Lung (tissue), 12 donors: ENCODE data around the gene CFAP100. TPM values are rescaled to one million over a fixed set of nuclear protein-coding genes. Genes with fewer than 3 reads are reported as not detected.

ENCODE experiments used
- ATAC-seq: fragments of 200-7000 bp; cut with Tn5 transposase; one replicate; pipeline ENCODE4 v1.9.1; 2020; ENCODE audit warnings: moderate number of reproducible peaks; ENCODE audit not compliant: insufficient read depth, low FRiP score
- DNase-seq, 3 donors: peaks; one replicate each; pipeline ENCODE4 v3.0.0-alpha.2; 2013 to 2017
- H3K27ac ChIP-seq, 2 donors: one replicate each; pipeline ENCODE4 v1.5.1; 2013; ENCODE audit warnings: mild to moderate bottlenecking in 2 of 2, moderate library complexity in 2 of 2, control low read depth in 1 of 2, inconsistent platforms in 1 of 2, low read depth in 1 of 2, low read length in 1 of 2
- H3K27me3 ChIP-seq, 3 donors: one replicate each; pipeline ENCODE4 v1.5.1; 2013; ENCODE audit warnings: low read length in 2 of 3; ENCODE audit not compliant: control insufficient read depth in 3 of 3, insufficient read depth in 3 of 3
- H3K36me3 ChIP-seq, 4 donors: one replicate each; pipeline ENCODE4 v1.5.1; 2013; ENCODE audit warnings: low read length in 4 of 4, mild to moderate bottlenecking in 1 of 4, moderate library complexity in 1 of 4; ENCODE audit not compliant: control insufficient read depth in 4 of 4, insufficient read depth in 4 of 4
- H3K4me1 ChIP-seq, 5 donors: one replicate each; pipeline ENCODE4 v1.5.1; 2013; ENCODE audit warnings: low read length in 5 of 5, mild to moderate bottlenecking in 2 of 5, moderate library complexity in 1 of 5; ENCODE audit not compliant: control insufficient read depth in 5 of 5, insufficient read depth in 5 of 5
- H3K4me3 ChIP-seq: one replicate; pipeline ENCODE4 v1.5.1; 2013; ENCODE audit warnings: mild to moderate bottlenecking, control low read depth, moderate library complexity
- H3K9ac ChIP-seq, 2 donors: one replicate each; pipeline ENCODE4 v1.5.1; 2013; ENCODE audit warnings: low read length in 2 of 2, control low read depth in 1 of 2; ENCODE audit not compliant: insufficient read depth in 1 of 2
- H3K9me3 ChIP-seq, 4 donors: one replicate each; pipeline ENCODE4 v1.5.1; 2013; ENCODE audit warnings: low read length in 3 of 4, mild to moderate bottlenecking in 1 of 4, moderate library complexity in 1 of 4; ENCODE audit not compliant: control insufficient read depth in 4 of 4, insufficient read depth in 3 of 4
- CTCF ChIP-seq: IDR thresholded peaks from 2 replicates; pipeline ENCODE4 v1.5.1; 2012; ENCODE audit warnings: mild to moderate bottlenecking; ENCODE audit errors: control extremely low read depth, extremely low read depth
- WGBS, 2 donors: extraction: QIAGEN DNeasy Blood & Tissue Kit; methylation state at CpG; one replicate each; pipeline ENCODE4 v1.1.7; 2013; 5-methylcytosine and 5-hydroxymethylcytosine counted together
- polyA plus RNA-seq, 2 donors: library from polyadenylated mRNA; stranded (reverse); fragments of 200-250 nt; gene quantifications; one replicate each; pipeline ENCODE4 v1.2.1, GENCODE V29; 2013
- total RNA-seq, 2 donors: library from RNA; depleted of rRNA in 1 of 2; stranded (reverse); fragments of >200 nt in 1 of 2; gene quantifications; one replicate each; pipeline ENCODE4 v1.2.1, GENCODE V29; 2014 to 2021
- donor health status: control.
- donor health status: control.
- donor health status: Bipolar disorder and iron deficiency.
- donor health status: healthy.
- donor health status: DM: yes; HTN: yes; CAD: no.

The CFAP100 gene
- total and polyA plus RNA-seq, 4 donors: 7.7 to 31.9 (median 11.5) TPM

GRCh38 chr3:126483321-126483761 is 88.6 kb downstream of the CFAP100 start:
- no peak overlapping the region for H3K27ac ChIP-seq
- WGBS, 2 donors: 92 to 96% methylated on average over 14 of the region's 14 CpGs
- H3K27me3 ChIP-seq: no peaks in the 10 kb centered on the region
- no peaks in the 10 kb centered on the region for H3K36me3 ChIP-seq
- H3K4me3 ChIP-seq: no peak overlapping the region
- DNase-seq: no peak
- peaks cover 0 to 16% (median 4%) of the 10 kb centered on the region in 5 donors for H3K4me1 ChIP-seq
- TF ChIP-seq CTCF: no peak
- no peaks in the 10 kb centered on the region for H3K9me3 ChIP-seq
- H3K9ac ChIP-seq: no peak overlapping the region
- ATAC-seq: no peak

GRCh38 chr3:126484148-126484547 is 89.4 kb downstream of the CFAP100 start:
- Histone ChIP-seq H3K9me3 (no peaks in the 10 kb centered on the region), H3K27ac (no peak overlapping the region), H3K27me3 (no peaks in the 10 kb centered on the region), H3K36me3 (no peaks in the 10 kb centered on the region), H3K4me3 (no peak overlapping the region), H3K4me1 (peaks cover 0 to 16% (median 4%) of the 10 kb centered on the region in 5 donors), H3K9ac (no peak overlapping the region)
- WGBS, 2 donors: 42 to 82% methylated on average over 3 of the region's 3 CpGs
- DNase-seq: no peak
- no peak for ATAC-seq
- TF ChIP-seq CTCF: no peak

- H3K36me3 ChIP-seq: no peaks in the 10 kb centered on the region
- H3K27me3 ChIP-seq: no peaks in the 10 kb centered on the region
- 88 to 97% methylated on average over 3 of the region's 3 CpGs for WGBS, 2 donors
- no peak overlapping the region for H3K9ac ChIP-seq
- ATAC-seq (no peak), DNase-seq (no peak)
- peaks cover 0 to 16% (median 4%) of the 10 kb centered on the region in 5 donors for H3K4me1 ChIP-seq
- no peak overlapping the region for H3K4me3 ChIP-seq
- no peak for TF ChIP-seq CTCF
- no peaks in the 10 kb centered on the region for H3K9me3 ChIP-seq
- no peak overlapping the region for H3K27ac ChIP-seq
Observed at GRCh38 chr3:126484662-126485061, 90.0 kb downstream of the CFAP100 start.

GRCh38 chr3:126485176-126485897 is 90.6 kb downstream of the CFAP100 start:
- DNase-seq: no peak
- 83 to 91% methylated on average over 8 of the region's 8 CpGs for WGBS, 2 donors

More at GRCh38 chr3:126485176-126485897, 90.6 kb downstream of the CFAP100 start:
- H3K36me3 ChIP-seq: no peaks in the 10 kb centered on the region
- no peaks in the 10 kb centered on the region for H3K9me3 ChIP-seq
- no peak overlapping the region for H3K9ac ChIP-seq
- no peaks in the 10 kb centered on the region for H3K27me3 ChIP-seq
- no peak for TF ChIP-seq CTCF
- H3K4me1 ChIP-seq: peaks cover 0 to 16% (median 4%) of the 10 kb centered on the region in 5 donors
- ATAC-seq: no peak
- H3K27ac ChIP-seq: no peak overlapping the region
- H3K4me3 ChIP-seq: no peak overlapping the region
